ENCODE results near the gene BRAF. TPM values are rescaled to one million over a fixed set of nuclear protein-coding genes. Genes with fewer than 3 reads are reported as not detected.

Gene BRAF
- 37.8 and 41.5 TPM in 2 replicates for total RNA-seq

DNA sequence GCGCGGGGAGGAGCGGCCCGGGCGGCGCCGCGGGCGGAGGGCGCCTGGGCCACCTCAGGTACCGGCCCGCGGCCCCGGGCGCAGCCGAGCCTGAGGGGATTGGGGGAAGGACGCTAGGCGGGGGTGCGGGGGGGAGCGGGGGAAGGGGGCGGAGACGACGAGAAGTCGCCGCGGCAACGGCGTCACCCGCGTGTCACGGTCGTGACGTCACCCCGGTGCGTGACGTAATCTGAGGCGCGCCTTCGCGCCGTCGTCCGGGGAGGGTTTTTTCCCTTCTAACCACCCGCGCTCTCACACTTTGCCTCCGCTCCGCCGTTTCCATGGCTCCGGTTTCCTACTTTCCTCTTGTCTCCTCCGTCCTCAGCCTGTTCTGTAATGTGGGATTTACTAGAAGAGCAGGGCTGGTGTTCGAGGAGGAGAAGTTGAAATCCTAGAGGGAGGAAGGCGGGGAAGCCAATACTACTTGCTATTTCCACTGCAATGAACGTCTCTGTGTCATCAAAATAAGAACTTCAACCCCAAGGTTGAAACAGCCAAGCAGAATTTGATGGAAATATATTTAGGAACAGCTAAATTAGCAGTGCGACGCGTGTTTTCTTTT is at the start of gene BRAF:
BRAF (minus strand) TSS at position 109 of the 601 bp plus-strand sequence. CDS start 226 bp downstream, outside the sequence.

DNA sequence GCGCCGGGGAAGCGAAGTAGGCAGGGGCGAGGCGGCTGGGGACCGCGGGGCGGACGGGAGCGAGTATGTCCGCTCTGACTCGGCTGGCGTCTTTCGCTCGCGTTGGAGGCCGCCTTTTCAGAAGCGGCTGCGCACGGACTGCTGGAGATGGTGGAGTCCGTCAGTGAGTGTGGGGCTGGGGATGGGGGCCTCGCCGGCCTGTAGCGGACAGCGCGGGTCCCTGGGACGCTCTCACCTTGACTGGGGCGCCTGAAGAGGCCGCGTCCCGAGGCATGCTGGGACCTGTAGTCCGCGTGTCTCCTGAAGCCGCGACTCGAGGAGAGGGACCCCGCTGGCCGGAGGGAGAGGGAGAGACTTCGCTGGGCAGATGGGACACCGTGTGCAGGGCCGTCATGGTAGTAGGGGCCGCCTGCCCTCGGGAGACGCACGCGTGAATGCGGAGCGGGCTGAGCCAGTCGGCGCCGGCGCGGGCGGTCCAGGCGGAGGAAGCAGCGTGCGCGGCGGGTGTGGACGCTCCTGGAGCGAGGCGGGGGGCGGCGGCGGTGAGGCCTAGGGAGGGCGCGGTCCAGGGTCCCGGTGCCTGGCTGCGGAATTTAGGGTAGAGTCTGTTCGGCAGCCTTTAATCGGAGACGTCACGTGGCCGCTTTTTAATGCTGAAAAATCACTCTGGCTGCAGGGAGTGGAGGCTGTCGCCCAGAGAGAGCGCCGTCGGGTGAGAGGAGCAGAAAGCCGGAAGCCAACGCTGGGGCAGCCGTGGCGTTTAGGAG is 227.9 kb downstream of the BRAF start, which contains the start of gene NDUFB2:
NDUFB2 (plus strand) TSS at position 29 of the 767 bp plus-strand sequence; CDS start at position 66, 37 bp downstream.

DNA sequence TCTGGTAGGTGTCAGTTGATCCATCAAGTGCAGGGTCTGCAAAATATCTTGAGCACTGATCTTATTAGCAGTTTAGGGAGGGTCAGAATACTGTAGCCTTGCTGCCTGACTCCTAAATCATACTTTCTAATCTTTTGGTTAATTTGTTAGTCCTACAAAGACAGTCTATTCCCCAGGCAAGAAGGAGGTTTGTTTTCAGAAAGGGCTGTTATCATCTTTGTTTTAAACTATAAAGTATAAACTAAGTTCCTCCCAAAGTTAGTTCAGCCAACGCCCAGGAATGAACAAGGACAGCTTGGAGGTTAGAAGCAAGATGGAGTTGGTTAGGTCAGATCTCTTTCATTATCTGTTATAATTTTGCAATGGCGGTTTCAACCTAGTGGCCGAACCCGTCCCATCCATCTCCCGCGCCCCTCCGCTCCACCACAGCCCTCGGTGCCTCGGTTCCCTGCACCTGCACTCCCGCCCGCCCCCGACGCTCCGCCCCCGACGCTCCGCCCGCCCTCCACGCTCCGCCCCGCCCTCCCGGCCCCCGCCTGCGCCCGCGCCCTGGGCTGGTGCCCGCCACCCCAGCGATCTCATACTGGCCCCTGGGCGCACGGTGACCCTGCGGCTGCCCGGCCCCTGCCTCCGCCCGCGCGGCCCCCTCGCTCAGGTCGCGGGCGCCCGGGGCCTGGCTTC is 252.2 kb downstream of the BRAF start, which contains the start of gene ADCK2:
ADCK2 (plus strand) TSS at position 564 of the 681 bp plus-strand sequence. CDS start 386 bp downstream, outside the sequence.

Small RNAs within 50 kb of the gene (small RNA-seq; reads per million reads assigned to genes)
- gene AC006006.1, result not detected
- not detected for gene RNU6-85P

Other genes starting within 250 kb of the BRAF start
- gene NDUFB2, start 228.2 kb downstream of the BRAF start, total RNA-seq, result 145 and 159 TPM in 2 replicates
- gene MRPS33, start 90.0 kb upstream of the BRAF start, total RNA-seq, result 23.1 and 31.0 TPM in 2 replicates
- under 0.01 TPM in 1 of 2 replicates, not detected in the other for gene TMEM178B, start 149.1 kb upstream of the BRAF start, total RNA-seq

Data from thoracic aorta endothelial cell (primary cell).